ENCODE results near the gene CLDN19.
A peak's percentile ranks its signal among the peaks of the same experiment; 100 is the strongest.

DNA sequence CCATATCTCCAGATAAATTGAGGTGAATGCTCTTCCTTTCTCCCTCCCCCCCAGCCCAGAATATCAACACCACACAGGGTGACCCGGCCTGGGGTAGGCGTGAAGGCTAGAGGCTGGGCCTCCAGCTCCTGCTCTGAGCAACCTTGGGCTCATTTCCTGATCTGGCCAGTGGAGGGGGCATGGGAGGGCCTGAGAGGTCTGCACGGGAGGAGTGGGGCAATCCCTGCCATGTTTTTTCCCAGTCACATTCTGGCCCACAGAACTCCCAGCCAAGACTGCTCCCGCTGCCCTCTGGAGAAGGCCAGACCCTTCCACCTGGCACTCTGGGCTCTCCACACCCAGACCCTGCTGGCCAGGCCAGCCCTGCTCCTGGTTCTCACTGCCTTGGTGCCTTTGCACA, 3.9 kb downstream of the CLDN19 start:
- TF ChIP-seq, protein P1, sequence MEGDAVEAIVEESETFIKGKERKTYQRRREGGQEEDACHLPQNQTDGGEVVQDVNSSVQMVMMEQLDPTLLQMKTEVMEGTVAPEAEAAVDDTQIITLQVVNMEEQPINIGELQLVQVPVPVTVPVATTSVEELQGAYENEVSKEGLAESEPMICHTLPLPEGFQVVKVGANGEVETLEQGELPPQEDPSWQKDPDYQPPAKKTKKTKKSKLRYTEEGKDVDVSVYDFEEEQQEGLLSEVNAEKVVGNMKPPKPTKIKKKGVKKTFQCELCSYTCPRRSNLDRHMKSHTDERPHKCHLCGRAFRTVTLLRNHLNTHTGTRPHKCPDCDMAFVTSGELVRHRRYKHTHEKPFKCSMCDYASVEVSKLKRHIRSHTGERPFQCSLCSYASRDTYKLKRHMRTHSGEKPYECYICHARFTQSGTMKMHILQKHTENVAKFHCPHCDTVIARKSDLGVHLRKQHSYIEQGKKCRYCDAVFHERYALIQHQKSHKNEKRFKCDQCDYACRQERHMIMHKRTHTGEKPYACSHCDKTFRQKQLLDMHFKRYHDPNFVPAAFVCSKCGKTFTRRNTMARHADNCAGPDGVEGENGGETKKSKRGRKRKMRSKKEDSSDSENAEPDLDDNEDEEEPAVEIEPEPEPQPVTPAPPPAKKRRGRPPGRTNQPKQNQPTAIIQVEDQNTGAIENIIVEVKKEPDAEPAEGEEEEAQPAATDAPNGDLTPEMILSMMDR (IDR thresholded peaks at IDR 0.05) = peak in 3 of 6 experiments; percentile 48 to 49 (median 49)
- no peak for TF ChIP-seq POLR2A (IDR thresholded peaks at IDR 0.05)
